ENCODE data around the gene DLG2.

GRCh38 chr11:85281550-85281949 is 345.6 kb downstream of the DLG2 start:
- TF ChIP-seq EP300 (IDR thresholded peaks at IDR 0.05) = no peak
- no peak for TF ChIP-seq POLR2A (IDR thresholded peaks at IDR 0.05)

All from tibial nerve (tissue), 3 donors.